NCI-H69 (cell line): ENCODE measurements around the gene HOMER3.

ENCODE experiments used
- DNase-seq: peaks from one replicate; lab custom pipeline; 2025; lab: John Stamatoyannopoulos, UW

HOMER3 gene

GRCh38 chr19:18900700-18901481, 40.1 kb downstream of the HOMER3 start:
- no peak for DNase-seq

GRCh38 chr19:18899624-18900560, 41.1 kb downstream of the HOMER3 start:
- no peak for DNase-seq

- DNase-seq, result no peak
Measured at GRCh38 chr19:18898607-18899408, 42.2 kb downstream of the HOMER3 start.

- no peak for DNase-seq
Measured at GRCh38 chr19:18898081-18898606, 42.9 kb downstream of the HOMER3 start.

GRCh38 chr19:18897094-18898029, 43.7 kb downstream of the HOMER3 start:
- DNase-seq, result no peak

GRCh38 chr19:18896421-18896841, 44.6 kb downstream of the HOMER3 start:
- DNase-seq, result peak; percentile 29

GRCh38 chr19:18895824-18896341, 45.1 kb downstream of the HOMER3 start, which contains the start of gene CERS1:
Gene CERS1 (minus strand): TSS chr19:18896158. CDS start chr19:18896072, 86 bp downstream.
- peak; percentile 83 for DNase-seq

- peak; percentile 69 for DNase-seq
Measured at GRCh38 chr19:18895038-18895823, 45.8 kb downstream of the HOMER3 start.

GRCh38 chr19:18894254-18895037, 46.6 kb downstream of the HOMER3 start:
- peak; percentile 88 for DNase-seq

- DNase-seq, result no peak
Measured at GRCh38 chr19:18893587-18894253, 47.3 kb downstream of the HOMER3 start.

GRCh38 chr19:18889949-18890745, 50.9 kb downstream of the HOMER3 start:
- no peak for DNase-seq

GRCh38 chr19:18886972-18887371, 54.0 kb downstream of the HOMER3 start:
- DNase-seq, result no peak

- no peak for DNase-seq
Measured at GRCh38 chr19:18883526-18884304, 57.3 kb downstream of the HOMER3 start.

- DNase-seq, result no peak
Measured at GRCh38 chr19:18881491-18881890, 59.5 kb downstream of the HOMER3 start.

- DNase-seq, result peak; percentile 70
Measured at GRCh38 chr19:18879579-18880373, 61.2 kb downstream of the HOMER3 start.
